ENCODE results near the gene CCDC167.
"Not testable (repeated sequence)": the region's sequence is repeated elsewhere in the genome, so short reads cannot be mapped to it uniquely, and the experiment has no call there.

CCDC167 gene

GRCh38 chr6:37507077-37507476, 7.4 kb upstream of the CCDC167 start:
- DNase-seq, result no peak

DNA sequence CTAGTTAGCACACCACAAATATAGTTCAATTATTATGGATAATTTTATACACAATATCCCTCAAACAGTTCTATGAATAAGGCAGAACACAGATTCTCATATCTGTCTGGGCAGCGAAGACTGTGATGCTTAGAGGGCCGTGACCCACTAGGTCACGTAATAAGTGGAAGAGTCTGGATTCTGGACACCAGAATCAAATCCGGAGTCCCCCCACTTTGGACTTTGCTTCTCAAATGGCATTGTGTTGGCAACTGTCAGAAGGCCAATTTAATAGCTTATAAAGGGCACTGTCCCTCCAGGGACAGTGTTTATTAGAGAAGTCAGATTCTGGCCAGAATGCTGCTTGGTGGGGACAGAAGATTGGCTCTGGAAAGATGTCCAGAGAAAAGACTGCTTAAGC, 6.8 kb upstream of the CCDC167 start:
- DNase-seq, result no peak

DNA sequence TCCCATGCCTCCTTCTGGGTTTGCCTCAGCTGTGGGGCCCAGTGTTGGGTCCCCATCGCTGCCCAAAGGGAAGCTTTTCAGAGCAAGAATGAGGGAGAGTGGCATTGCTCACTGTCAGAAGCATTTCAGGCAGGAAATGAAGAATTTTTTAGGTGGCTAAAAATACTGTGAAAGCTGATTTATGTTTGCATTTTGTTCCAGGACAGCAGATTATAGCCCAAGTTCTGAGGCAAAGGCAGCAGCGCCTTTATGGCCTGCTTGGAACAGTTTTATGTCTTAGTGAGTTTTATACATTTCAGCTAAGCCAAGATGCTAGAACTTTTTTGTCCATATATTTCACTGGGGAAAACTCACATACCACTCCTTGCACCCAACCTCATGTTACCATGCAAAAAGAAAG, 4.3 kb upstream of the CCDC167 start:
- no peak for DNase-seq

GRCh38 chr6:37503309-37503965, 3.7 kb upstream of the CCDC167 start:
- DNase-seq, result no peak

DNA sequence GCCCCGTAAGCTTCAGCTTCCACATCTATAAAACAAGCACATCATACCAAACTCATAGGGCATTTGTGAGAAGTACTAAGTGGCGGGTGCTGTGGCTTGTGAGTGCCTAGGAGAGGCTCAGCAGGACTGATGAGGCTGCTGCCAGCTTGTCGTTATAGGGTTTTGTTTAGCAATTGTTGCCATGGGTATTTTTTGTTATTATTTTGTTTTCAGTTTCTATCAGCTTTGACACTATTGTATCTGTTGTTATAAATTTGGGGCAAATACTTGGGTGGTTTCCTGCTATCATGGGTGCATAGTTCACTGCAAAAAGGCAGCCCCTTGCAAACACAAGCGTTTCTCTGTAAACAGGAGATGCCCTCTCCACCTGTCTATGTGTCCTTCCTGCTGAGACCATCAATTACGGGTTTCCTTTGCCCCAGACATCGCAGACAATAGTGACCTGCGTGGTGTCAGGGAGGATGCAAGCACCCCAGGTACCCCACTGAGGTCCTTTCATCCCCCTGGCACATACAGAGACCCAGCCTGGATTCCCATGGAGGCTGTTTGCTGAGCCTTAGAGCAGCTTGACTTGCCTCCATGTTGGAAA, 3.1 kb upstream of the CCDC167 start:
- no peak for DNase-seq

GRCh38 chr6:37501632-37502491, 2.2 kb upstream of the CCDC167 start:
- DNase-seq, result no peak

DNA sequence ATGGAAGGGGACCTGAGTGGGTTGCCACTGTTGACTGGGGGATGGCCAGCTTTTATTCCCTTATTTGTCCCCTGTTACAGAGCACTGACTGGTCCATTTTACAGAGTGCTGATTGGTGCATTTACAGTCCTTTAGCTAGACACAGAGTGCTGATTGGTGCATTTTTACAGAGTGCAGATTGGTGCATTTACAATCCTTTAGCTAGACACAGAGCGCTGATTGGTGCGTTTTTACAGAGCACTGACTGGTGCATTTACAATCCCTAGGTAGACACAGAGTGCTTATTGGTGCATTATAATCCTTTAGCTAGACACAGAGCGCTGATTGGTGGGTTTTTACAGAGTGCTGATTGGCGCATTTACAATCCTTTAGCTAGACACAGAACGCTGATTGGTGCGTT, 1.2 kb upstream of the CCDC167 start:
- not testable (repeated sequence) for DNase-seq

- no peak for DNase-seq
Measured at GRCh38 chr6:37500294-37500608, 558 bp upstream of the CCDC167 start.

- DNase-seq, result no peak
Measured at GRCh38 chr6:37496951-37497885, 2.5 kb downstream of the CCDC167 start.

DNA sequence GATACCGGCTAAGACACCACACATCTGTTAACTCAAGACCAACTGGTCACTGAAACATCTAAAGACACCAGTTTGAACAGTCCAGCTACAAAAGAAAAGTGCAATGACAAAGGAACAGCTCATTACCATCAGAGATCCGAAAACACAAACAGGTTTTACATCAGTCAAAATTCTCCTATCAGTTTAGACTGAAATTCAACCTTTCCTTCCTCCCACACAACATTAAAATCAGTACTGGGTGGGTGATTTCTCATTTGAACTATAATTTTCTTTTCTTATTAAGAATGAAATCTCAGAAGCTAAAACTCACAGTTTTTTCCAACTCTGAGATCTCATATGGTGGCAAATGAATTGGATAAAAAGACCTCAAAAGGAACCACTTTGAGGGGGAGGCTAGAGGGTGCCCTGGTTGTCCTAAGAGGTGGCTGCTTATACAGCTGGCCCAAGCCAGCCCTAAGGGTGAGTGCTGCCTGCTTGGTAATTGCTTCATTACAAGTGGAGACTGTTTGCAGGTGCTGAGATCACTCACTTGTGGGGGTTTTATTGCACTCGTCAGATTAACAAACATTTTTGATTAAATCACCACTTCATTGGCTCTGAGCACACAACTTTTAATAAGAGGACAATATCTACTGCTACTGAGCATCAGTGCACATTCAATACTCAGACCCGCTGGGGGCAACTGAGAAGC, 4.3 kb downstream of the CCDC167 start:
- no peak for DNase-seq

DNA sequence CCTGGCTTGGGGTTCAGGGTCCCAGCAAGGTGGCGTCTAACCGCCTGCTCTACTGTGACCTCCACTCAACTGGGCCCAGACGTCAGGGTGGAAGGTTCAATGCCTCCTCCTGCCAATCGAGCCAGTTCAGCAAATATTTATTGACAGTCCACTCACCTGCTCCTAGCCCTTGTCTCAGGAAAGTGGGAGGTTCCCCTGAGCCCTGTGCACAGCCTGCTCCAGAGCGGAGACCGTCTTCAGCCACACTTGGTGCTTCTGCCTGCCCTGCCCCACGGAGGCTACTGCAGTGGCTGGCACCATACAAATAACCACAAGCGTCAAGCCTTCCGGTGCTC, 6.1 kb downstream of the CCDC167 start:
- no peak for DNase-seq

DNA sequence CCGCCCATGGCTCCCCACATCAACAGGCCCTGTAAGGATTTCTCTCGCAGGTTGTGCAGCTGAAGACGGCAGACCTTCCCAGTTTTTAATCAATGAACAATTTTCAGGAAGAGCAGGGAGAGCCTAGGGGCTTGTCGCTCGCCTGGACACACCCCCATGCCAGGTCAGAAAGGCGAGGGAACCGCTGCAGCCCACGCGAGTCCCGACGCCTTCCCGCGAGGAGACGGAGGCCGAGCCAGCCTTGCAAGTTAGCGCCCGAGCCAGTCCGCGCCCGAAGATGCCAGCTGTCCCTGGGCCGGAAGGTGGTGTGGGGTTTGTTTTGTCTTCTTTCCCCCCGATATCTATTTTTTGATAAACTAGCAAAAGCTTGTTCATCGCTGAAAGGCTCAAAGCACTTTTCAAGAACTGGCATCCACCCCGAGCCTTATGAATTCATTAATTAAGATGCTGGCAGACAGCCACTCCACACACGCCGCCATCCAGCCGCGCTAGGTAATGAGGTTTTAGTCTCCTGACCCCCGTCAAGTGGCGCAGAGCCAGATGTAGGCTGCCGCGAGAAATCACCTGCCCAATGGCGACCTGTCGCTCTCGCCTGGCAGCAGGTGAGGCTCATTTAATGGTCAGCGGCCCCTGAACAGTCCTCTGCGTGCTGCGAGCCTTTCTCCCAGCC, 6.6 kb downstream of the CCDC167 start:
- no peak for DNase-seq

DNA sequence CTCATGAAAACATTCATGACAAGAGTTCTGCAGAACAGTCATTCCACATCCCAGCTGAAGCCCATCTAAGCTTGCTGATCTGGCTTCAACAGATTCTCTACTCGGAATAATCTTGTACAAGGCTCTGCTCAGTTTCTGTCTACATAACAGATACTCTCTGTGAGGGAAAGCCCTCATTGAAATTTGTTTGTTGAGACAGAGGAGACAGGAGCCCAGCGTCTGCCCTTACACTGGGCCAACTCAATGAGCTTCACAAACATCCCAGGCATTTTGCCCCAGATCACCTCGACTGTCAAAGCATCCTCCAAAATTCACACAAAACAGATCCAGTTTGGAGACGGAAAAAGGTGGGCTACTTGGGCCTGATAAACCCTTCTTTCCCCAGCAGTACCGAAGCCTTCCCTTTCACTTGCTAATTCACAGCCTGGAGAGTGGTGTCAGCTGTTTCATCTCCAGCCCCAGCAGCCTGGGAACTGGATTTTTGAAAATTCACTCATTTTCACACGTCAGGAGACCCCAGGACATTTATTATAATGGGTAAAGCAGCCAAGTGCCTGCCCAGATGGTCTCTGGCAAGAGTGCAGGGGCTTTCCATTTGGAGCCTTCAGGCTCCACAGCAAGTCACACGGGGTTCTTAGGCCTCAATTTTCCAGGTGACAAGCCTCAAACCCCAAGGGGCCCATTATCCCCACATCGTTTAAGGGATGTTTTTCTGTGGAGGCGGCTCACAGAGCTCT, 7.3 kb downstream of the CCDC167 start:
- DNase-seq, result no peak

- DNase-seq, result no peak
Measured at GRCh38 chr6:37491830-37492208, 7.9 kb downstream of the CCDC167 start.

DNA sequence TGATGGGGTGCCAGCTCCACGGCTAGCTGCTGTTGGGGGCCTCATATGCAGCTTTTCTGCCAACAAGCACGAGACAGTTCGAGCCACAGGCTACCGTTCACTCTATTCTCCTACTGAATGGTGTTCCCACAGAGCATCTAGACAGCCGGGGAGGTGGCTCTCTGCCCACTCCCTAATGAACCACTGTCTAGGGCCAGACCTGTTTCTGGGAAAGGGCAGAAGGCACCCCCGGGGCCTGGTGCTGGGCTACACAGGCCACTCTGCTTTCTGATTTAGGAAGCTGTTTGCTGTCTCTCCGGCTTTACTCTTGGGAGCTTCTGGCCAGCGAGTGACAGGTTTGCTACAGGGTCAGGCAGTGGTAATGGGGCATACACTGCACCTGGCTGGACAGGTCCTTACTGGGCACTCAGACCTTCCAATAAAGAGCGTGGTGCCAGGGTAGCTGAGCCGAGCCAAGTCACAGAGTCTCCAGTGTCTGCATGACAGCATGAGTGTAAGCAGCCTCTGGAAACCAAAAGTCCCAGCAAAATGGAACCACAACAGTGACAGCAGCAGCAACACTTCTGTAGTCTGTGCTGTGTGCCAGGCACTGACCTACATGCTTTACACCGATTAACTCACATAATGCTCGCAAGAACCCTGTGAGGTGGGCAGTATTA, 8.4 kb downstream of the CCDC167 start:
- DNase-seq, result no peak

DNA sequence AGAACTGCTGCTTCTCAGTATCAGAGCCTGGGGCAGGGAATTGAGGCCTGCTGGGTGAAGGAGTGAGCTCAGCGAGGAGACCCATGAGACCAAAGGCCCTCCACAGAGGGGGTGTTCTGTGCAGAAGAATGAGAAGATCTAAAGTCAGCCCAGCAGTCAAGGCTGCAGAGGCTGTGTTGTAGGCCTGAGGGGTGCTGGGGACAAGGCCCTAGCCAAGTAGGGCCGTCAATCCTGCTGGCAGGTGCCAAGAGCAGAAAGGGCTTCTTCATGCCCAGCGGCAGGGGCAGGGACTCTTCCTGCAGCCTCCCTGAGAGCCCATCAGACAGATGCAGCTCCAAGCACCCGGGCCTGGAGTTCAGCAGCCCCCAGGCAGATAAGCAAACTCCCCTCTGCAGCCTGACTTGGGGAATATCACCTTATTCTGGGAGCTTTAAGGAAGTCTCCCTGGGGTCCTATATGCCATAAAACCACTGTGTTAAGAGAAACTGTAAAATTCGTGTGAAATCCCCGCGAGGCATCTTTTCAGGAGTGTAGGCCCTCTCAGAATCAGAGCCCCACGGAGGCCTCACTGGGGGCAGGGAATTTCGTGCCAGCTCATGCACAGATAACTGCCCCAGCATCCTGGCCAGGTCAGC, 9.0 kb downstream of the CCDC167 start:
- no peak for DNase-seq

- DNase-seq, result no peak
Measured at GRCh38 chr6:37489697-37490336, 9.9 kb downstream of the CCDC167 start.

DNA sequence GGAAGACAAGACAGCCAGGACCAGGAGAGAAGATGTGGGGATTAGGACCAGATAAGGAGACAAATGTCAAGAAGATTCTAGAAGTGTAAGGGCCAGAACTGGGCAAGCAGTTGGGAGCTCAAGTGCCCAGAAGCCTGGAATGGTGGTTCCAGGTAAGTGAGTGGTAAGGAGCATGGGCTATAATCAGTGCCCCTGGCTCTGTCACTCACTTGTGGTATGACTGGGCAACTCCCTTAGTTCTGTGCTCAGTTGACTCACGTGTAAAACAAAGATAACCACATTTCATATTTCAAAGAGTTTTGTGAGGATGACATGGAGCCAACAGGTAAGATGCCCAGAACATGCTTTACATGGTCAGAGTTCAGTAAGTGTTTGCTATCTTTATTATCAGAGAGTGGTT, 11.2 kb downstream of the CCDC167 start:
- DNase-seq, result no peak

DNA sequence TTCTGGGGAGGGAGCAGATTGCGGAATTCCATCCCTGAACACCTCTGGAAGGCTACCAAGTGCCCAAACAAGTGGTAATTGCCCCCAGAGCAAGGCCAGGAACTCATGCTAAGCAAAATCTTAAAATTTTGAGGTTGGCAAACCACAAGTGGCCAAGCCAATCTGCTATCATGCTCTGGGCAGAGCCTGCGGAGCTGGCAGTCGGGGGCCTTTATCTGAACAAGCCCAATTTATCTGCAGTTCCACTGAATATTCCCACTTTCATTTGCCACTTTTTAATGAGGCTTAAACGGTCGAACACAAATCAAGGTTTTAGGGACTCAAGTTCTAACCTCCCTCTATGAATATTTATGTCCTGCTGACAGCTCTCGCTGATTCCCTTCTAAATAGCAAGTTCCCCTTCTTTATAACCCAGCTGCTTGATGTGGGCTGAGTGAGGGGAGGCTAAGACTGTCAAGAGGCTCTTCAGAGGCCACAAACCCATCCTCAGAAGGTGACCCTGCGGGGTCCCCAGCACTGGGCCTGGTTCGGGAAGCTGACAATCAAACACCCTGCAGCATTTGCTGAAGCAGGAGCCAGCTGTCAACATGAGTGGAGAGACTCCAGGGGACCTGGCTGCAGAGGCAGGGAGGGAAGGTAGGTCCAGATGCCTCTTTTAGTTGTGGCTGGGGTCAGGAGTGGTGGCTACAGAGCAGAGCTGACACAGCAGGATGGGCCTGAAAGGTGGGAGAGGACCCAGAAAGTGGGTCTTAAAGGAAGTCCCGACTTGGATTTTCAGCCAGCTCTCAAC, 11.9 kb downstream of the CCDC167 start:
- DNase-seq, result no peak
